Stimulated activated CD8-positive, alpha-beta memory T cell treated with anti-CD3 and anti-CD28 coated beads, Interleukin-7, amount 100 ng/mL, for 48 hours (primary cell): ENCODE results near the gene AGBL5.

Experiments
- DNase-seq, 2 donors: peaks; one replicate each; pipeline ENCODE4 v3.0.0-alpha.2; 2020; ENCODE audit warnings: low read depth in 1 of 2; ENCODE audit errors: extremely low read depth in 1 of 2

The AGBL5 gene

GRCh38 chr2:27024188-27024587, 27.3 kb upstream of the AGBL5 start:
- DNase-seq, result no peak

GRCh38 chr2:27024812-27025211, 26.7 kb upstream of the AGBL5 start:
- DNase-seq, result no peak

GRCh38 chr2:27025281-27025800, 26.1 kb upstream of the AGBL5 start:
- no peak for DNase-seq

DNA sequence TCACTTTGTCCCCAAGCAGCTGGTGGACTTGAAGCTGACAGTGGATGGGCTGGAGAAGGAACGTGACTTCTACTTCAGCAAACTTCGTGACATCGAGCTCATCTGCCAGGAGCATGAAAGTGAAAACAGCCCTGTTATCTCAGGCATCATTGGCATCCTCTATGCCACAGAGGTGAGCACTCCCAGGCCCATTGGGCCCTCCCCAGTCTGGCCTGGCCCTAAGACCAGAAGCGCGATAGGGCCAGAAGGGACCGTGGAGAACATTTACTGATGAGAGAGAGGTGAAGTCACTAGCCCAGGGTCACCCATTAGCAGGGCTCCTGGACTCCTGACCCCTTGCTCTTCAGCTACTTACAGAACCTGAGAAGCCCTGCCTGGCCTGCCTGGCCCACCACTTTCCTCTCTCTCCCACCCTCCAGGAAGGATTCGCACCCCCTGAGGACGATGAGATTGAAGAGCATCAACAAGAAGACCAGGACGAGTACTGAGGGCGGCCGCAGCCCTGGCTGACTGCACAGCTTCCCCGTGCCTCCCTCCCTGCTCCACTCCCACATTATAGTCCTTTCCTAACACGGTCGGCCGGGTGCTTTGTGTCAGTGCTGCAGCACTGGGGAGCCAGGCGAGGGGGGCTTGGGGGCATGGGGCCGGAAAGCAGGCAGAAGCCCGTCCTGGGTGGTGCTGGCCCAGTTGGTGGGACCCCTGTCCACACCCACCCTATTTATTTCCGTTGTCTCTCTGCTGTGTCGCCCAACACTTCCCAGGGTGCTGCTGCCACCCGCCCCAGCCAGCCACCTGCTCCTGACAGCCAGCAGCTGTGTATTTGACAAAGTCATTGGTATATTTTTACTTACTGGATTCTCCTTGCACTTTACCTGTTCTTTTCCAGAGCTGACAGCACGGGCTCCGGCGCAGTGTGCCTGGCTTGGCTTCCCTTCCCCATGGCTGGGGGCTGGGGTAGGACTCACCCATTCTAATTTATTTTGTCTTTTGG, 25.3 kb upstream of the AGBL5 start:
- no peak for DNase-seq

- no peak for DNase-seq
These were observed 24.2 kb upstream of the AGBL5 start for GRCh38 chr2:27027211-27027651.

DNA sequence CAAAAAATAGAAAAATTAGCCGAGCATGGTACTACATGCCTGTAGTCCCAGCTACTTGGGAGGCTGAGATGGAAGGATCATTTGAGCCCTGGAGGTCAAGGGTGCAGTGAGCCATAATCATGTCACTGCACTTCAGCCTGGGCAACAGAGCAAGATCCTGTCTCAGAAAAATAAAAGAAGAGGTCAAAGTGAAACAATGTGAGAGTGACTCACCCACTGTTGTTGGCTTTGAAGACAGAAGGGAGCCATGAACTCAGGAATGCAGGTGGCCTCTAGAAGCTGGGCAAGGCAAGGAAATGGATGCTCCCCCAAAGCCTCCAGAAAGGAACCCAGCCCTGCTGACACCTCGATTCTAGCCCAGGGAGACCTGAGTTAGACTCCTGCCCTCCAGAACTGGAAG, 22.4 kb upstream of the AGBL5 start:
- DNase-seq, result no peak

- peak; percentile 69 to 75 for DNase-seq
These were observed 18.8 kb upstream of the AGBL5 start, which contains the start of gene TMEM214 for GRCh38 chr2:27032495-27033252. Gene TMEM214 (plus strand): TSS chr2:27032965. CDS start chr2:27033016, 51 bp downstream.

DNA sequence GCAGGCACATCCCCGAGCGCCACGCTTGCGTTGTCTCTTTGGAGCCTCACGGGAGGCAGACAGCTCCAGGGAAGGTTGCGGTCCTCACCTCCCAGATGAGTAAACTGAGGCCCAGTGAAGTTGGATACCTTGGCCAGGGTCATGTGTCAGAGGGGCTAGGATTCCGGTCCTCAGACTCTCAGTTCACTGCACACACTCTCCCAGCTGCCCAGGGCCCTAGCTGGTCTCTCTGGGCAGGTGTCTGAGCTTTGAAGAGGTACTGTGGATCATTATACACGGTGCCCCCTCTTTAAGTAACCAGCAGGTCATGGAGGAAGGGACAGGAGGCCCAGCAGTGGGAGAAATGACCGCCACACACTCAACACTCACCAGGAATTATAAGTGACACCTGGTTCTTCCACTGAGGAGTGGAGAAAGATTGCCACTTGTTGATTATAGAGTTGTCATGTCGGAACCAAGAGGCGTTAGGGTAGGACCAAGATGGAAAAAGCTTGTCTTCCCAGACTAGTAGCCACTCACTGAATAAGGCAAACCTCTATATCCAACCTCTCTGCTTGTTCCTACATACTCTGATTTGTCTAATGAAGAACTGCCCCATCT, 18.1 kb upstream of the AGBL5 start:
- no peak for DNase-seq

DNA sequence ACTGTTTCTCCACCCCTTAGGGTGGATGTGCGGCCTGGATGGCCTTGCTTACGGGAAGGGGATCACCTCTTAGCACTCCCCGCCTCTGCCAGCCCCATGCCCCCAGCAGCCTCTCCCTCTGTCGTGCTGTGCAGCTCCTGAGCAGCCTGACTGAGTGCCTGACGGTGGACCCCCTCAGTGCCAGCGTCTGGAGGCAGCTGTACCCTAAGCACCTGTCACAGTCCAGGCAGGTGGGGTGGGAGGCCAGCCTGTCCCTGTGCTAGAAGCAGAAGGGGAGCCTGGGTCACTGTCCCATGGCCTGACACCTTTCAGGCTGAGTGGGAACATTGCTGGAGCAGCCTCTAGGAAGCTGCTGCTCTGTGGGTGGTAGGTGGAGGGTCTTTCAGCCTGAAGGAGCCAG, 13.5 kb upstream of the AGBL5 start:
- DNase-seq, result no peak

DNA sequence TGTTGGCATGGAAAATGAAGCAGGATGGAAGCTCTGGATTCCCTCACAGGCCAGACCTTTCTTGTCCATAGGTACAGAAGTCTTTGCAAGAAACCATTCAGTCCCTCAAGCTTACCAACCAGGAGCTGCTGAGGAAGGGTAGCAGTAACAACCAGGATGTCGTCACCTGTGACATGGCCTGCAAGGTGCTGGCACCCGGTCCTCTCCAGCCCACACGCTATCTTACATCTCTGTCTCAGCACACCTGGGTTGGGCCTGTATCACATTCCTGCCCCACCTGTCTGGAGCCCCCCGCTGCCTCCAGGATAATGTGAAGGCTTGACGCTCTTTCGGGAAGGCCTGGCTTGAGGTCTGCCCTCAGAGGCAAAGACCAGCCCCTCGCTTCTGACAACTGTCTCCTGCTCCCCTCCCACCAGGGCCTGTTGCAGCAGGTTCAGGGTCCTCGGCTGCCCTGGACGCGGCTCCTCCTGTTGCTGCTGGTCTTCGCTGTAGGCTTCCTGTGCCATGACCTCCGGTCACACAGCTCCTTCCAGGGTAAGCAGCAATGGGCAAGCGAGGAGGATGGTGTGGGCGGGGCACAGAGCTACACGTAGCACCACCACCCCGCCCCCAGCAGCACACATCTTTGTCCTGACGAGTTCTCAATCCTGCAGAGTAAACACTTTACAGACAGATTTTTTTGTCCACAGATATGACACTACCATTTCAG, 12.7 kb upstream of the AGBL5 start:
- no peak for DNase-seq

DNA sequence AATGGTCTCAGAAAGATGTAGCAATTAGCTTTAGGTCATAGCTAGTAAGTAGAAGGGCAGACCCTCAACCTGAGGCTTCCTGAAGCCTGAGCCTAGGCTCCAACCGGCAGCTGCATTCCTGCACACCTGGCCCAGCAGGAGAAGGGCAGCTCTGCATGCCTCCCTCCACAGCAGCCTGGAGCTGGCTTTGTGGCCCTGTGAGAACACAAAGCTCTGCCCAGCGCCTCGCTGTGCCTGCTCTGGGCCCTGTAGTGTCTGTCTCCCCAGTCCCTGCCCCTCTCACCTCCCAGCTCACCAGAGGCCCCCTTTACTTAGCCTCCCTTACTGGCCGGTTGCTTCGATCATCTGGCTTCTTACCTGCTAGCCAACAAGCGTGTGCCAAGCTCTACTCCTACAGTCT, 12.0 kb upstream of the AGBL5 start:
- DNase-seq, result no peak

DNA sequence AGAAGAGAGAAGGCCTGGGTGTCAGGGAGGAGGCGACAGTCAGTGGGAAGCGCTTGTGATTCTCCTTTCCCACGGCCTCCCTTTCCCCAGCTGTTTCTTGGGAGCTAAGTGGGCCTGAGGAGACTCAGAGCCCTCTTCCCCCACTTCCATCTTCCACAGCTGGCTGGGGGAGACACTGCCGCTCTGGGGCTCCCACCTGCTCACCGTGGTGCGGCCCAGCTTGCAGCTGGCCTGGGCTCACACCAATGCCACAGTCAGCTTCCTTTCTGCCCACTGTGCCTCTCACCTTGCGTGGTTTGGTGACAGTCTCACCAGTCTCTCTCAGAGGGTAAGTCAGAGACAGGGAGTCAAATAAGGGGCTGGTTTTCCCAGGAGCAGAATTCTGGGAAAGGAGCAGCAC, 11.6 kb upstream of the AGBL5 start:
- DNase-seq, result no peak

DNA sequence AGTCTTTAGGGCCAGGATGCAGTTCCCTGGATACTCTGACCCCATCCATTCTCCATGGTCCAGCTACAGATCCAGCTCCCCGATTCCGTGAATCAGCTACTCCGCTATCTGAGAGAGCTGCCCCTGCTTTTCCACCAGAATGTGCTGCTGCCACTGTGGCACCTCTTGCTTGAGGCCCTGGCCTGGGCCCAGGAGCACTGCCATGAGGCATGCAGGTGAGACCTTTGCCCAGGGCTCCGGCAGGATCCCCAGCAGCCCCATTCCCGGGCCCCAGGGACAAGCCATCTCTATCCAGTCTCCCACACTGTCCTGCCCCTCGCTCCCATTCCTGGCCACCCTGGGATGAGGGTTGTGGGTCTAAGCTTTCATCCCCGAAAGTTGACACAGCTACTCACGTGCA, 11.2 kb upstream of the AGBL5 start:
- DNase-seq, result no peak

DNA sequence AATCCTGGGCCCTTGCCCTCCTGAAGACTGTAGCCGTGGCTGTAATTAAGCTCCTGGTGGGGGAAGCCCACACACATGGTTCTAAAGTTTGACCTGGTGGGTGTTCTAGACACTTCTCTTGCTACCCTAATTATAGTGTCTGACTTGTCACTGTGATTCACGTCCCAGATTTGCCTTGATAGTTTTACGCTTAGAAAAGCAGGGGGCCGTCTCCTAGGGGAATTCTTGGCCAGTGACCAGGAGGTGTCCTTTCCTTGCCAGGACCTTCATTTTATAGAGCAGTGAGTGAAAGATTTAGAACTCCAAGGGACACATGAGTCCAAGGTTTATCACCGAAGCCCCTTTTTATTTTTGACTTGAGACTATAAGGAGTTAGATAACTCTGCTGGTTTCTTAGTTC, 9.7 kb upstream of the AGBL5 start:
- no peak for DNase-seq

DNA sequence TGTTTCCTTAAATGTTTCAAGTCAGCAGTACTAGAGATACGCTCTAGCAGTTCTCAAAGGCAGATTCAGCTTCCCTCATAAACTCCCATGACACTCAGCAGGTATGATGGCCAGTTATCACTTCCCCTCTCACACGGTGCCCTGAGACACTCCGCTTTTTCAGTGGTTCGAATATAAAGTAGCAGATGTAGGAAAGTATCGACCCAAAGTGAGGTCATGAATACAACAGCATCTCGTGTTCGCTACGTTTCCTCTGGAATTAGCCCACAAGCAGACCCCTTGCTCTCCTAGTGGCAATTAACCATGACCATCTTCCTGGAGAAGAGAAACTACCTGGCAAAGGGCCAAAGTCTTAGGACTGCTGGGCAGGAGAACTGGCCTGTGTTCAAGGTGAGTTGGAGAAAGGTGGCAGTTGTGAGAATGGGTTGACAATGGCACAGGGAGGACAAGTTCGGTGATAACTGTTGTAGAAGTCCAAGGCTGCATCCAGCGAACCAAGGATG, 9.3 kb upstream of the AGBL5 start:
- no peak for DNase-seq

- no peak for DNase-seq
These were observed 8.4 kb upstream of the AGBL5 start for GRCh38 chr2:27042985-27043634.

- peak; percentile 58 to 65 for DNase-seq
These were observed 1.8 kb upstream of the AGBL5 start for GRCh38 chr2:27049422-27050280.

DNA sequence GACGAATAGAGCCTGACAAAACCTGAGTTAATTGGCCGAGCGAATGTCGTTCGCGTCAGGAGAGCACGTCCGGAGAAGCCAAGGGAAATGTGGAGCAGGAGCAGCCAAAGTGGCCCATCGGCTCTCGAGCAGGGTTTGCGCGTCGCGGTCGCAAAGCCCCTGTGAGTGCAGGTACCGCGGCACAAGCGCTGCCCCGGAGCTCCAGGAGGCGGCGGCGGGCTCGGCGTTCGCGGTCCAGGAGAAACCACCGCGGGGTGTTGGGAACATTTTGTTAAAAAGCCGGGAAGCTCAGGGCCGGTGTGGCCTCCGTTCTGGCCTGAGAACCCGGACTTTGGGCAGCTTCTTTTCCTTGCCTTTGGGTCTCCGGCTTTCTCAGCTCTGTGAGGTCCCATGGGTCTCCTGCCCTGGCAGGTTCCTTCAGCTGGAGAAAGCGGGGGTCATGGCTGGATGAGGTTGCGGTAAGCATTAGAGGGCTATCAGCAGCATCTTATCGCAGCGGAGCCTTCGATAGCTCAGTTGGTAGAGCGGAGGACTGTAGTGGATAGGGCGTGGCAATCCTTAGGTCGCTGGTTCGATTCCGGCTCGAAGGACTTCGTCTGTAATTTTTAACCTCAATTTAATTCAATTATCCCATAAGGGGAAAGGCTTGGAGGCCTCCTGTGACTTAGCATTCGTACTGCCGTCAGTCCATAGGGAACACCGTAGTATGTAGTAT, 1.0 kb upstream of the AGBL5 start:
- DNase-seq, result peak; percentile 74 to 75
